Measurements from ENCODE around the gene APOBEC3B.

DNA sequence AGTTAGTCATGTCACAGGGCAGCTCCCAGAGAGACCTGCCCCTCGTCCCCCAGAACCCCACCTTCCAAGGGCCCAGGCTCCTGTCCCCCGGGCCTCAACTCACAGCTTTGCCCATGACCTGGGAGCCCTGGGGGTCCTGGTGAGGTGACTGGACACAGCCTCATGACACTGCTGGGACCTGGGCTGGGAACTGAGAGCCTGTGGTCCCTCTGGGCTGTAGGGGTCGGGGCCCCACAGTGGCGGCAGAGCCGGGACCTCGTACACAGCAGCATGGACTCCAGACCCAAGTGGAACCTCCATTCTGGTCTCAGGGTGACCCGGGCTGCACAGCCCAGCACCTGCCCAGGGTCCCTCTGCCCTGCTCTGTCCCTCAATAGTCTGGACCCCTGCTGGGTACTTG lies 17.8 kb upstream of the APOBEC3B start:
- TF ChIP-seq FOXM1 (IDR thresholded peaks at IDR 0.05; ENCODE audit: low read depth) = no peak
- no peak for TF ChIP-seq FOXM1 (CRISPR knock-in tag; IDR thresholded peaks at IDR 0.05; ENCODE audit: low read depth)
- no peak for TF ChIP-seq ZKSCAN8 (CRISPR knock-in tag; IDR thresholded peaks at IDR 0.05)
- TF ChIP-seq, protein P1, sequence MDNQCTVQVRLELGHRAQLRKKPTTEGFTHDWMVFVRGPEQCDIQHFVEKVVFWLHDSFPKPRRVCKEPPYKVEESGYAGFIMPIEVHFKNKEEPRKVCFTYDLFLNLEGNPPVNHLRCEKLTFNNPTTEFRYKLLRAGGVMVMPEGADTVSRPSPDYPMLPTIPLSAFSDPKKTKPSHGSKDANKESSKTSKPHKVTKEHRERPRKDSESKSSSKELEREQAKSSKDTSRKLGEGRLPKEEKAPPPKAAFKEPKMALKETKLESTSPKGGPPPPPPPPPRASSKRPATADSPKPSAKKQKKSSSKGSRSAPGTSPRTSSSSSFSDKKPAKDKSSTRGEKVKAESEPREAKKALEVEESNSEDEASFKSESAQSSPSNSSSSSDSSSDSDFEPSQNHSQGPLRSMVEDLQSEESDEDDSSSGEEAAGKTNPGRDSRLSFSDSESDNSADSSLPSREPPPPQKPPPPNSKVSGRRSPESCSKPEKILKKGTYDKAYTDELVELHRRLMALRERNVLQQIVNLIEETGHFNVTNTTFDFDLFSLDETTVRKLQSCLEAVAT (IDR thresholded peaks at IDR 0.05) = no peak
- no peak for TF ChIP-seq FIP1L1 (IDR thresholded peaks at IDR 0.05; ENCODE audit: low read depth, low read length, poor library complexity, severe bottlenecking)
- no peak for TF ChIP-seq ZNF217 (CRISPR knock-in tag; IDR thresholded peaks at IDR 0.05)
- TF ChIP-seq POLR2A (conservative IDR thresholded peaks at IDR 0.05) = no peak

Data from K562 (cell line).